ENCODE data around the gene AIF1L.

AIF1L gene

DNA sequence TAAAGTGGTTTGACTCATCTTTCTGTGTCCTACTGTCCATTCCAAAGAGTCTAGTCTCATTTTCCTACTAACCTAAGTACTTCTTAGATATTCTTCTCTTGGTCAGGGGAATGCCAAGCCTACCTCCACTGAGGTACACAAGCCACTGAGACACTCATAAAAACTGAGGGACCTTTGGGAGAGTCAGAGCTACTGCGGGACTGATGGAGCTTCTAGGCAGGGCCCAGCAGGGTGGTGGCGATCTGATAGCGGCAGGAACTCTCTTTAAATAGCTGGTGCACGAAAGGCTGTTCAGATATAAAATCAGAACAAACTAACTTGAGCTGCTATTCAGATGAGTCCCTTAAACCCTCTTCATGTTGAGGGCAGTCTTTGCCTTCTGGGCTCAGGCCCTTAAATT is 43.8 kb downstream of the AIF1L start:
- no peak overlapping the region for H3K4me3 ChIP-seq (ENCODE audit: low read depth, low read length)
- ChIA-PET POLR2A (no interaction called here), CTCF (interaction anchor here (1.7 kb wide), 1 partner anchor 196 kb away, joined by 3 read pairs; no protein-coding TSS in a partner anchor)
- TF ChIP-seq, protein P1, sequence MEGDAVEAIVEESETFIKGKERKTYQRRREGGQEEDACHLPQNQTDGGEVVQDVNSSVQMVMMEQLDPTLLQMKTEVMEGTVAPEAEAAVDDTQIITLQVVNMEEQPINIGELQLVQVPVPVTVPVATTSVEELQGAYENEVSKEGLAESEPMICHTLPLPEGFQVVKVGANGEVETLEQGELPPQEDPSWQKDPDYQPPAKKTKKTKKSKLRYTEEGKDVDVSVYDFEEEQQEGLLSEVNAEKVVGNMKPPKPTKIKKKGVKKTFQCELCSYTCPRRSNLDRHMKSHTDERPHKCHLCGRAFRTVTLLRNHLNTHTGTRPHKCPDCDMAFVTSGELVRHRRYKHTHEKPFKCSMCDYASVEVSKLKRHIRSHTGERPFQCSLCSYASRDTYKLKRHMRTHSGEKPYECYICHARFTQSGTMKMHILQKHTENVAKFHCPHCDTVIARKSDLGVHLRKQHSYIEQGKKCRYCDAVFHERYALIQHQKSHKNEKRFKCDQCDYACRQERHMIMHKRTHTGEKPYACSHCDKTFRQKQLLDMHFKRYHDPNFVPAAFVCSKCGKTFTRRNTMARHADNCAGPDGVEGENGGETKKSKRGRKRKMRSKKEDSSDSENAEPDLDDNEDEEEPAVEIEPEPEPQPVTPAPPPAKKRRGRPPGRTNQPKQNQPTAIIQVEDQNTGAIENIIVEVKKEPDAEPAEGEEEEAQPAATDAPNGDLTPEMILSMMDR (IDR thresholded peaks at IDR 0.05; ENCODE audit: insufficient read depth, low read length, missing control alignments), result no peak
- DNase-seq (ENCODE audit: low read depth, low spot score), result no peak

DNA sequence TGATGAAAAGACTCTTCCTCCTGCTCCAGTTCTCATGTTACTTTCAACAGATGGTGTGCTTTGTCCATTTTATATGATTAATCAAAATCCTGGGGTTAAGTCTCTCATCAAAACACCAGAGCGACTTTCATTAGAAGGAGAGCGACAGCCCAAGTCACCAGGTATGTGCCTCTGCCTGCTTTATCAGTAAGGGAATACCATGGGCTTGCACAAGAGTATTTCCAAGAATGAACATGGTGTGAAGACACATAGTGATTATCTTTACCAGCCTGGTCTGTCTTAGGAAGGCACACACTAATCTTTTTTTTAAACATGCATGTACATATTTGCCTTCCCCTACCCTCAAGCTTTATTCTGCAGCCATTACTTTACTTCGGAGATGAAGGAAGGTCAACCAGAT is 44.2 kb downstream of the AIF1L start:
- TF ChIP-seq, protein P1 (IDR thresholded peaks at IDR 0.05; ENCODE audit: insufficient read depth, low read length, missing control alignments), result no peak
- ChIA-PET POLR2A (no interaction called here), CTCF (interaction anchor here (1.7 kb wide), 1 partner anchor 196 kb away, joined by 3 read pairs; no protein-coding TSS in a partner anchor)
- H3K4me3 ChIP-seq (ENCODE audit: low read depth, low read length), result no peak overlapping the region
- DNase-seq (ENCODE audit: low read depth, low spot score), result no peak

DNA sequence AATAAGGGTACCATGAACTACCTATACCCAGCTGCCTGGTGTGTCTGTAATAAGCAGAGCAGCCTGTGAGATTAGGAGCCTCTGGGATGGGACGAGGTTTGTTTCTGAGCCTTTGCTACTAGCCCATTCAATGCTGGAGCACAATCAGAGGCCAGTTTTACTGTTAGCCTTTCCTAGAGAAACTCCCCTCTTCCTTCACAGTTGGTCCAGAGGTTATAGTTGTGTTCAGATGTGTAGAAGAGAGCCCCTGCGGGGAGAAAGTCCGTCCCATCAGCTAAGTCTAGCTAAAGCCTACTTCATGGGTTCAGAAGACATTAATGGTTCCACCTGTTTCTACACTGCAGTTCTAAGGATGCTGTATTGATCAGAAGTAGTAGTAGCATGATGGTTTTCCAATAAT is 45.8 kb downstream of the AIF1L start:
- no peak overlapping the region for H3K4me3 ChIP-seq (ENCODE audit: low read depth, low read length)
- TF ChIP-seq, protein P1 (IDR thresholded peaks at IDR 0.05; ENCODE audit: insufficient read depth, low read length, missing control alignments), result no peak
- DNase-seq (ENCODE audit: low read depth, low spot score), result no peak
- CTCF ChIA-PET, result interaction anchor here (2.1 kb wide), 1 partner anchor 194 kb away, joined by 10 read pairs; no protein-coding TSS in a partner anchor
- POLR2A ChIA-PET, result interaction anchor here (1.4 kb wide), 1 partner anchor 17 kb away, joined by 4 read pairs; the partner anchor contains the start of gene NUP214

DNA sequence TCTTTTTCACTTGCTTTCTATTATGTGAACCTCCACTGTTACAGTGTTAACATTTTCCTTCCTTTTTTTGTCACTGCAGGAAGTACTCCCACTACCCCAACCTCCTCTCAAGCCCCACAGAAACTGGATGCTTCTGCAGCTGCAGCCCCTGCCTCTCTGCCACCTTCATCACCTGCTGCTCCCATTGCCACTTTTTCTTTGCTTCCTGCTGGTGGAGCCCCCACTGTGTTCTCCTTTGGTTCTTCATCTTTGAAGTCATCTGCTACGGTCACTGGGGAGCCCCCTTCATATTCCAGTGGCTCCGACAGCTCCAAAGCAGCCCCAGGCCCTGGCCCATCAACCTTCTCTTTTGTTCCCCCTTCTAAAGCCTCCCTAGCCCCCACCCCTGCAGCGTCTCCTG is 47.9 kb downstream of the AIF1L start:
- ChIA-PET POLR2A (no interaction called here), CTCF (interaction anchor here (2.1 kb wide), 1 partner anchor 192 kb away, joined by 10 read pairs; no protein-coding TSS in a partner anchor)
- H3K4me3 ChIP-seq (ENCODE audit: low read depth, low read length), result no peak overlapping the region
- TF ChIP-seq, protein P1 (IDR thresholded peaks at IDR 0.05; ENCODE audit: insufficient read depth, low read length, missing control alignments), result no peak
- DNase-seq (ENCODE audit: low read depth, low spot score), result no peak

DNA sequence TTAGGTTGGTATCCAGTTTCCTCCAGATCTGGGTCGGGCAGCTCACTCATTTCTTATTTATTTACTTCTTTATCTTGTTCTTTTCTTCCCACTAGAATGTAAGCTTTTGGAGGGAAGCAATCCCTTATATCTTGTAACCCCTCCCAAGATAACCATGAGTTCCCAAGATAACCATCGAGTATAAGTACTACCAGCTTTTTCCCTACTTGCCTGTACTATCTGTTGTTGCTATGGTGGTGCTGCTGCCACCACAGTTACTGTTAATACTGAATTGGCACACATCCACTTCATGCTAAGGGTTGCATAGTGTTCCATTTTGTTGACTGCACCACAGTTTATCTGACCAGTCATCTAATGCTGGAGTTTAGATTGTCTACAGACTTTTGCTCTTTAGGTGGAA is 48.9 kb downstream of the AIF1L start:
- no peak overlapping the region for H3K4me3 ChIP-seq (ENCODE audit: low read depth, low read length)
- ChIA-PET CTCF (interaction anchor here (0.9 to 1.5 kb wide), 3 partner anchors 9 to 192 kb away, joined by 5 to 7 read pairs (median 5); no protein-coding TSS in a partner anchor), POLR2A (no interaction called here)
- TF ChIP-seq, protein P1 (IDR thresholded peaks at IDR 0.05; ENCODE audit: insufficient read depth, low read length, missing control alignments), result no peak
- DNase-seq (ENCODE audit: low read depth, low spot score), result no peak

DNA sequence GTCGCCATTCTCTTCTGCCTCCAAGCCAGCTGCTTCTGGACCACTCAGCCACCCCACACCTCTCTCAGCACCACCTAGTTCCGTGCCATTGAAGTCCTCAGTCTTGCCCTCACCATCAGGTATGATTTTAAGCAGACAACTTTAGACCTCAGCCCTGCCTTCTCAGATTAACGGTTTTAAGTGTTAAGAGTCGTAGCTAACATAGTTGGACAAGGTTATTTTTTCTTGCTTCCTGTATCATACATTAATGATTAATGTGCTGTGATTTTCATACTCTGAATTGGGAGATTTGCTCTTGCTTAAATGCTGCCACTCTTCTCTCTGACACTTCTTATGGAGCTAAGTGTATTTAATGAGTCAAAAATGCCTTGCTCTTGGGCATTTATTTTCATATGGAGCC is 49.9 kb downstream of the AIF1L start:
- no peak overlapping the region for H3K4me3 ChIP-seq (ENCODE audit: low read depth, low read length)
- TF ChIP-seq, protein P1 (IDR thresholded peaks at IDR 0.05; ENCODE audit: insufficient read depth, low read length, missing control alignments), result no peak
- ChIA-PET CTCF (interaction anchor here (0.9 to 1.5 kb wide), 3 partner anchors 10 to 191 kb away, joined by 5 to 7 read pairs (median 5); no protein-coding TSS in a partner anchor), POLR2A (no interaction called here)
- no peak for DNase-seq (ENCODE audit: low read depth, low spot score)
